Loucy (cell line): Measurements from ENCODE around the gene FANCC.
A peak's percentile ranks its signal among the peaks of the same experiment; 100 is the strongest.

Experiments used
- H2AFZ ChIP-seq: fragments of 200-600 bp; sonication (generic); 2 replicates; pipeline ENCODE4 v1.6.0; 2016; ENCODE audit warnings: antibody characterized with exemption, mild to moderate bottlenecking, low read length, moderate library complexity
- H3F3A ChIP-seq: fragments of 200-600 bp; 2 replicates; pipeline ENCODE4 v1.6.0; 2016; ENCODE audit warnings: antibody characterized with exemption, low read depth, mild to moderate bottlenecking
- H3K27me3 ChIP-seq: fragments of 200-600 bp; sonication (generic); 2 replicates; pipeline ENCODE4 v1.6.1; 2014; ENCODE audit warnings: low read length, mild to moderate bottlenecking; ENCODE audit not compliant: insufficient read depth, poor library complexity, severe bottlenecking
- H3K36me3 ChIP-seq: fragments of 200-600 bp; sonication (generic); 2 replicates; pipeline ENCODE4 v1.6.1; 2016; ENCODE audit warnings: low read length; ENCODE audit not compliant: insufficient read depth
- H3K4me1 ChIP-seq: fragments of 200-600 bp; sonication (generic); 2 replicates; pipeline ENCODE4 v1.5.1; 2014; ENCODE audit warnings: low read length, mild to moderate bottlenecking; ENCODE audit not compliant: insufficient read depth, poor library complexity, severe bottlenecking
- H3K4me2 ChIP-seq: fragments of 200-600 bp; sonication (generic); 2 replicates; pipeline ENCODE4 v1.6.0; 2014; ENCODE audit warnings: antibody characterized with exemption, low read length, low read depth, mild to moderate bottlenecking; ENCODE audit not compliant: poor library complexity, severe bottlenecking
- H3K4me3 ChIP-seq: fragments of 200-600 bp; sonication (generic); 2 replicates; pipeline ENCODE4 v1.5.1; 2014; ENCODE audit warnings: low read length, mild to moderate bottlenecking, mixed read lengths; ENCODE audit not compliant: poor library complexity, severe bottlenecking
- H3K79me2 ChIP-seq: fragments of 200-600 bp; sonication (generic); 2 replicates; pipeline ENCODE4 v1.6.1; 2014; ENCODE audit warnings: low read length; ENCODE audit not compliant: insufficient read depth
- H3K9ac ChIP-seq: fragments of 200-600 bp; sonication (generic); 2 replicates; pipeline ENCODE4 v1.6.0; 2014; ENCODE audit warnings: mild to moderate bottlenecking, low read depth, low read length, moderate library complexity; ENCODE audit not compliant: poor library complexity, severe bottlenecking
- H3K9me2 ChIP-seq: fragments of 200-600 bp; sonication (generic); replicated peaks from 2 replicates; pipeline ENCODE4 v1.6.1; 2016; ENCODE audit warnings: low read depth, low read length, mixed read lengths
- H3K9me3 ChIP-seq: fragments of 200-600 bp; sonication (generic); 2 replicates; pipeline ENCODE4 v1.6.1; 2014; ENCODE audit warnings: mild to moderate bottlenecking, antibody characterized with exemption, low read length, low read depth; ENCODE audit not compliant: insufficient read depth
- H4K20me1 ChIP-seq: fragments of 200-600 bp; sonication (generic); 2 replicates; pipeline ENCODE4 v1.6.0; 2014; ENCODE audit warnings: antibody characterized with exemption, low read length, mild to moderate bottlenecking; ENCODE audit not compliant: insufficient read depth, poor library complexity, severe bottlenecking
- EZH2phosphoT487 ChIP-seq: fragments of 200-600 bp; IDR thresholded peaks from 2 replicates; pipeline ENCODE4 v1.6.1; 2018; ENCODE audit warnings: antibody characterized with exemption, mild to moderate bottlenecking, moderate library complexity, borderline replicate concordance
- TF ChIP-seq, protein P1 (sequence below): fragments of 200-600 bp; sonication (generic); conservative IDR thresholded peaks from 2 replicates; pipeline ENCODE4 v1.5.1; 2014; ENCODE audit warnings: mild to moderate bottlenecking, antibody characterized with exemption, low read length

Gene FANCC

DNA sequence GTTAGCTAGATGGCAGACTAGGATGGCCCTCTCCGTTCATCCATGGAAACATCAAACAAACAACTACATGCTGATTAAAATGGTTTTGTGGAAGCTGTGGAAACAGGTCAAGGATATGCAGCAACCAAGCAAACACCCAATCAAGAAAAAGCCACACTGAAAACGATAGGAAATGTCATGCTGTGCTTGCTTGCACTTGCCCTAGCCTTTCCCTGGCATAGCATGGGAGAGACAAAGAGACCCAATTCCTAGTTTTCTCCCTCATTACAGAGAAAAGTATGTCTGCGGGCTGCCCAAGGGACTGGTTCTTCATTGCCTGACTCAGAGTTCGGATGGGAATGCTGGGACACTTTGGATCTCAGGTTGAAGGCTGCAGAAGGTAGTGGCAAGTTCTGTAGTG, 98.7 kb downstream of the FANCC start:
- H3K4me1 ChIP-seq, result peaks cover 54% of the 10 kb centered on the region
- H4K20me1 ChIP-seq, result no peaks in the 10 kb centered on the region
- peaks cover 3% of the 10 kb centered on the region; the same call in 1 of the 2 replicates for H3K79me2 ChIP-seq
- no peak overlapping the region for H2AFZ ChIP-seq
- peak overlapping the region; percentile 34 for H3K9ac ChIP-seq
- no peaks in the 10 kb centered on the region for H3K9me3 ChIP-seq
- H3K4me2 ChIP-seq, result peak overlapping the region; percentile 57
- H3F3A ChIP-seq, result peaks cover 4% of the 10 kb centered on the region; the same call in 1 of the 2 replicates
- H3K4me3 ChIP-seq, result no peak overlapping the region
- no peaks in the 10 kb centered on the region for H3K9me2 ChIP-seq
- H3K36me3 ChIP-seq, result no peaks in the 10 kb centered on the region
- no peaks in the 10 kb centered on the region for H3K27me3 ChIP-seq
- TF ChIP-seq, protein P1, sequence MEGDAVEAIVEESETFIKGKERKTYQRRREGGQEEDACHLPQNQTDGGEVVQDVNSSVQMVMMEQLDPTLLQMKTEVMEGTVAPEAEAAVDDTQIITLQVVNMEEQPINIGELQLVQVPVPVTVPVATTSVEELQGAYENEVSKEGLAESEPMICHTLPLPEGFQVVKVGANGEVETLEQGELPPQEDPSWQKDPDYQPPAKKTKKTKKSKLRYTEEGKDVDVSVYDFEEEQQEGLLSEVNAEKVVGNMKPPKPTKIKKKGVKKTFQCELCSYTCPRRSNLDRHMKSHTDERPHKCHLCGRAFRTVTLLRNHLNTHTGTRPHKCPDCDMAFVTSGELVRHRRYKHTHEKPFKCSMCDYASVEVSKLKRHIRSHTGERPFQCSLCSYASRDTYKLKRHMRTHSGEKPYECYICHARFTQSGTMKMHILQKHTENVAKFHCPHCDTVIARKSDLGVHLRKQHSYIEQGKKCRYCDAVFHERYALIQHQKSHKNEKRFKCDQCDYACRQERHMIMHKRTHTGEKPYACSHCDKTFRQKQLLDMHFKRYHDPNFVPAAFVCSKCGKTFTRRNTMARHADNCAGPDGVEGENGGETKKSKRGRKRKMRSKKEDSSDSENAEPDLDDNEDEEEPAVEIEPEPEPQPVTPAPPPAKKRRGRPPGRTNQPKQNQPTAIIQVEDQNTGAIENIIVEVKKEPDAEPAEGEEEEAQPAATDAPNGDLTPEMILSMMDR, result no peak
- TF ChIP-seq EZH2phosphoT487, result no peak

DNA sequence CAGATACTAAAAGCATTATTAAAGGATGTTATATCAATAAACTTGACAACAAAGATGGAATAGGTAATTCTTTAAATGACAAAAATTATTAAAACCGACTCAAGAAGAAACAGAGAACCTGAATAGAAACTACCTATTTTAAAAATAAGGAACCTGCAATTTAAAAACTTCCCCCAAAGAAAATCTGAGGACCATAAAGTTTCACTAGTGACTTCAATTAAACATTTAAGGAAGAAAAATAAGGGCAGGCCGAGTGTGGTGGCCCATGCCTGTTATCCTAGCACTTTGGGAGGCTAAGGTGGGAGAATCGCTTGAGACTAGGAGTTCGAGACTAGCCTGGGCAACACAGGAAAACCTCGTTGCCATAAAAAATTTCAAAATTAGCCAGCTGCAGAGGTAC, 99.6 kb downstream of the FANCC start:
- H3K9me3 ChIP-seq, result no peaks in the 10 kb centered on the region
- peaks cover 57% of the 10 kb centered on the region for H3K4me1 ChIP-seq
- H3K79me2 ChIP-seq, result peaks cover 3% of the 10 kb centered on the region; the same call in 1 of the 2 replicates
- no peaks in the 10 kb centered on the region for H3K27me3 ChIP-seq
- H3K9me2 ChIP-seq, result no peaks in the 10 kb centered on the region
- no peak overlapping the region for H2AFZ ChIP-seq
- no peaks in the 10 kb centered on the region for H3K36me3 ChIP-seq
- no peak for TF ChIP-seq EZH2phosphoT487
- TF ChIP-seq, protein P1, result no peak
- H3F3A ChIP-seq, result peaks cover 4% of the 10 kb centered on the region; the same call in 1 of the 2 replicates
- H3K4me3 ChIP-seq, result no peak overlapping the region
- no peaks in the 10 kb centered on the region for H4K20me1 ChIP-seq
- peak overlapping the region; percentile 34 for H3K9ac ChIP-seq
- H3K4me2 ChIP-seq, result peak overlapping the region; percentile 57

DNA sequence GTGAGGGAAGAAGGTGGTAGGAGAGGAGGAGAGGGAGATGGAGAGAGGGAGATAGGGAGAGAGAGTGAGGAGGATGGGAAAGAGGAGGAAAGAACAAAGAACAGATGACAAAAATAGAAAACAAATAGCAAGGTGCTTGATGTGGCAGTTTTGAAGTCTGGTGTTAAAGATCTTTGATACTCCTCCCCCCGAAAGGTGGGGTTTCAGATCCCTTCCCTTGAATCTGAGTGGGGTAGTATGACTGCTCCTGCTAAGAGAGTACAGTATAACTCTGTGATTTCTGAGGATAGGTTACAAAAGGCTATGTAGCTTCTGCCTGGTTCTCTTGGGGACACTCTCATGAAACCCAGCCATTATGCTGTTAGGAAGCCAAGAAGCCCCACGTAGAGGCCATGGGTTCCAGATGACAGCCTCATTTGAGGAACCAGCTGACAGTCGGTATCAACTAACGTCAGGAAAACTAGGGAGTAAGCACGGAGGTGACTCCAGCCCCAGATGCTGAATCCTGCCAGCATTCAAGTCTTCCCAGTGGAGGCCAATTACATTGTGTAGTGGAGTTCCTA, 102.1 kb downstream of the FANCC start:
- H3K4me2 ChIP-seq, result no peak overlapping the region
- H3K9me3 ChIP-seq, result no peaks in the 10 kb centered on the region
- no peaks in the 10 kb centered on the region for H3K9me2 ChIP-seq
- peaks cover 79% of the 10 kb centered on the region for H3K4me1 ChIP-seq
- no peaks in the 10 kb centered on the region for H3K36me3 ChIP-seq
- no peaks in the 10 kb centered on the region for H3K27me3 ChIP-seq
- H3K4me3 ChIP-seq, result no peak overlapping the region
- peak overlapping the region; percentile 4; the same call in 1 of the 2 replicates for H2AFZ ChIP-seq
- H3K9ac ChIP-seq, result no peak overlapping the region
- H3F3A ChIP-seq, result peaks cover 11% of the 10 kb centered on the region; the same call in 1 of the 2 replicates
- H4K20me1 ChIP-seq, result no peaks in the 10 kb centered on the region
- TF ChIP-seq, protein P1, result no peak
- no peak for TF ChIP-seq EZH2phosphoT487
- peaks cover 3% of the 10 kb centered on the region; the same call in 1 of the 2 replicates for H3K79me2 ChIP-seq
